ENCODE measurements around the gene SART3.

DNA sequence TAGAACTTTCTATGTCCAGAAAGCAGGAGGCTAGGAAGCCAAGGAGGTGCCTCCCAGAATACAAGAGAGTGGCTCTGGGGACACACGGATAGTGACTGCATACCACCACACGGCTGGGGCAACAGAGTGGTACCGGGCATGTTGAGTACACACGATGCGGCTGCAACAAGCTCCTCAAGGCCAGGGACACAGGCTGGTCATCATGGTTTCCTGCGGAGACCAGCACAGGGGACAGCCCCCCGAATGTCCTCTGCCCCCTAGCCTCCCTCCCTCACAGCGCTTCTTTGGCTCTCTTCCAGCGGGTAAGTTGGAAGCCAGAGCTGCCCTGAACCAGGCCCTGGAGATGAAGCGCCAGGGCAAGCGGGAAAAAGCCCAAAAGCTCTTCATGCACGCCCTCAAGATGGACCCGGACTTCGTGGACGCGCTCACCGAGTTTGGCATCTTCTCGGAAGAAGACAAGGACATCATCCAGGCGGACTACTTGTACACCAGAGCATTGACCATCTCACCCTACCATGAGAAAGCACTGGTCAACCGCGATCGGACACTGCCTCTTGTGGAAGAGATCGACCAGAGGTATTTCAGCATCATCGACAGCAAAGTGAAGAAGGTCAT, 42.8 kb downstream of the SART3 start:
- TF ChIP-seq POLR2A (IDR thresholded peaks at IDR 0.05) = no peak
- TF ChIP-seq, protein P1, sequence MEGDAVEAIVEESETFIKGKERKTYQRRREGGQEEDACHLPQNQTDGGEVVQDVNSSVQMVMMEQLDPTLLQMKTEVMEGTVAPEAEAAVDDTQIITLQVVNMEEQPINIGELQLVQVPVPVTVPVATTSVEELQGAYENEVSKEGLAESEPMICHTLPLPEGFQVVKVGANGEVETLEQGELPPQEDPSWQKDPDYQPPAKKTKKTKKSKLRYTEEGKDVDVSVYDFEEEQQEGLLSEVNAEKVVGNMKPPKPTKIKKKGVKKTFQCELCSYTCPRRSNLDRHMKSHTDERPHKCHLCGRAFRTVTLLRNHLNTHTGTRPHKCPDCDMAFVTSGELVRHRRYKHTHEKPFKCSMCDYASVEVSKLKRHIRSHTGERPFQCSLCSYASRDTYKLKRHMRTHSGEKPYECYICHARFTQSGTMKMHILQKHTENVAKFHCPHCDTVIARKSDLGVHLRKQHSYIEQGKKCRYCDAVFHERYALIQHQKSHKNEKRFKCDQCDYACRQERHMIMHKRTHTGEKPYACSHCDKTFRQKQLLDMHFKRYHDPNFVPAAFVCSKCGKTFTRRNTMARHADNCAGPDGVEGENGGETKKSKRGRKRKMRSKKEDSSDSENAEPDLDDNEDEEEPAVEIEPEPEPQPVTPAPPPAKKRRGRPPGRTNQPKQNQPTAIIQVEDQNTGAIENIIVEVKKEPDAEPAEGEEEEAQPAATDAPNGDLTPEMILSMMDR (IDR thresholded peaks at IDR 0.05) = no peak
